Heart left ventricle (tissue), 13 donors: ENCODE data around the gene FGFR4.

Experiments
- POLR2A ChIP-seq, 2 donors: fragments of 450-650 bp; IDR thresholded peaks; one replicate each; pipeline ENCODE4 v1.6.1; 2017; ENCODE audit warnings: antibody characterized with exemption in 2 of 2, mild to moderate bottlenecking in 2 of 2, moderate library complexity in 2 of 2
- TF ChIP-seq, protein P1 (sequence below), 12 donors: fragments of 200-600 bp; sonication (generic) in 4 of 12; IDR thresholded peaks; one replicate each; pipeline versions ENCODE4 v1.5.0 to v1.8.0; 2018 to 2022; ENCODE audit warnings: antibody characterized with exemption in 12 of 12, mild to moderate bottlenecking in 5 of 12
- donor health status: ischemic (EF 13 %, LVEDD 7.1; RV severe dilation, severe dysfunction).
- donor health status: DM: no; HTN: yes; CAD: no.
- donor health status: DM: no; HTN: no; CAD: no.
- donor health status: ischemic (EF 25% LVEDD 6.9; RV normal size, moderate dysfunction).
- donor health status: ischemic (EF 25% LVEDD 5.7; RV mildly dilated, moderate dysfunction).
- donor health status: ischemic (EF 35%, LVEDD 5.7; RV mildly dilated, moderate dysfunction).
- donor health status: nonischemic (EF 11% LVEDD 7.7; RV severe dilation, severe dysfunction).
- donor health status: DM: yes; HTN: yes; CAD: no.
- donor health status: PGD.
- donor health status: ischemic (EF 29% LVEDD 5.4; RV normal size, mild dysfunction).
- donor health status: nonischemic (EF 23%, LVEDD 6.1; RV moderate dilation, normal function).

- TF ChIP-seq, protein P1, sequence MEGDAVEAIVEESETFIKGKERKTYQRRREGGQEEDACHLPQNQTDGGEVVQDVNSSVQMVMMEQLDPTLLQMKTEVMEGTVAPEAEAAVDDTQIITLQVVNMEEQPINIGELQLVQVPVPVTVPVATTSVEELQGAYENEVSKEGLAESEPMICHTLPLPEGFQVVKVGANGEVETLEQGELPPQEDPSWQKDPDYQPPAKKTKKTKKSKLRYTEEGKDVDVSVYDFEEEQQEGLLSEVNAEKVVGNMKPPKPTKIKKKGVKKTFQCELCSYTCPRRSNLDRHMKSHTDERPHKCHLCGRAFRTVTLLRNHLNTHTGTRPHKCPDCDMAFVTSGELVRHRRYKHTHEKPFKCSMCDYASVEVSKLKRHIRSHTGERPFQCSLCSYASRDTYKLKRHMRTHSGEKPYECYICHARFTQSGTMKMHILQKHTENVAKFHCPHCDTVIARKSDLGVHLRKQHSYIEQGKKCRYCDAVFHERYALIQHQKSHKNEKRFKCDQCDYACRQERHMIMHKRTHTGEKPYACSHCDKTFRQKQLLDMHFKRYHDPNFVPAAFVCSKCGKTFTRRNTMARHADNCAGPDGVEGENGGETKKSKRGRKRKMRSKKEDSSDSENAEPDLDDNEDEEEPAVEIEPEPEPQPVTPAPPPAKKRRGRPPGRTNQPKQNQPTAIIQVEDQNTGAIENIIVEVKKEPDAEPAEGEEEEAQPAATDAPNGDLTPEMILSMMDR (IDR thresholded peaks at IDR 0.05) = no peak
- TF ChIP-seq POLR2A (IDR thresholded peaks at IDR 0.05) = no peak
These were observed 43.6 kb upstream of the FGFR4 start for GRCh38 chr5:177043114-177043513.
